Measurements from ENCODE around the gene HBG2.

The HBG2 gene

DNA sequence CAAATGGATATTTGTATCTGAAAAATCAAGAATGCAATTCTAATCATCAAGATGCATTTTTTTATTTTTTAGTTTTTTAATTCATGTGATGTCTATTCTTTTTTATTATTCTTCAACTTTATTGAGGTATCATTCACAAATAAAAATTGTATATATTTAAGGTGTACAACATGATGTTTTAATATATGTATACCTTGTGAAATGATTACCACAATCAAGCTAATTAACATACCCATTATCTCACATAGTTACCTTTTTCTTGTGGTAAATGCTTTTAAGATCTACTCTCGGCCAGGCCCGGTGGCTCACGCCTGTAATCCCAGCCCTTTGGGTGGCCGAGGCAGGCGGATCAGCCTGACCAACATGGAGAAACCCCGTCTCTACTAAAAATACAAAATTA lies 31.4 kb downstream of the HBG2 start:
- DNase-seq (ENCODE audit: low spot score) = no peak
- H3K27ac ChIP-seq (ENCODE audit: poor library complexity, severe bottlenecking) = no peak overlapping the region
- no peak for ATAC-seq (ENCODE audit: low read depth)

DNA sequence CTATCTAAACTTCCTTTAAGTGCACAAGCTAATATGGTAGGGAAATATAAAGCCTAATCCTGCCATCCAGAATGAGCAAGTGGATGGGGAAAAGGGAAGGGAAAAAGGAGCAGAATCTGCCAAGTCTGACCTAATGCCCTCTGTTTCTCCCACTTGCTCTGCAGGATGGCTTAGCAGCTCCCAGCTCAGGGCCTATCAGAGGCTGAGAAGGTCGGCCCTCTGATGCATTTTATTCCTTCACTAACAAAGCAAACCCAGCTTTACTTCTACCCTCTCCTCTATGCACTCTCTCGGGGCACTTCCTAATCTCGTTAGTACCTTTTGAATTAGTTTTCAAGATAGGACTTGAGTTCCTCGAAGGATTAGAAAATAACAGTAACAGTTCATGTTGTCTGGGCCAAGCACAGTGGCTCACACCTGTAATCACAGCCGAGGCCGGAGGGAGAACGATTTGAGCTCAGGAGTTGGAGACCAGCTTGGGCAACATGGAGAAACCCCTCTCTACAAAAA lies 44.1 kb downstream of the HBG2 start:
- DNase-seq (ENCODE audit: low spot score) = no peak
- no peaks in the 10 kb centered on the region for H3K9me3 ChIP-seq (ENCODE audit: severe bottlenecking)
- no peak for ATAC-seq (ENCODE audit: low read depth)
- TF ChIP-seq, protein P1, sequence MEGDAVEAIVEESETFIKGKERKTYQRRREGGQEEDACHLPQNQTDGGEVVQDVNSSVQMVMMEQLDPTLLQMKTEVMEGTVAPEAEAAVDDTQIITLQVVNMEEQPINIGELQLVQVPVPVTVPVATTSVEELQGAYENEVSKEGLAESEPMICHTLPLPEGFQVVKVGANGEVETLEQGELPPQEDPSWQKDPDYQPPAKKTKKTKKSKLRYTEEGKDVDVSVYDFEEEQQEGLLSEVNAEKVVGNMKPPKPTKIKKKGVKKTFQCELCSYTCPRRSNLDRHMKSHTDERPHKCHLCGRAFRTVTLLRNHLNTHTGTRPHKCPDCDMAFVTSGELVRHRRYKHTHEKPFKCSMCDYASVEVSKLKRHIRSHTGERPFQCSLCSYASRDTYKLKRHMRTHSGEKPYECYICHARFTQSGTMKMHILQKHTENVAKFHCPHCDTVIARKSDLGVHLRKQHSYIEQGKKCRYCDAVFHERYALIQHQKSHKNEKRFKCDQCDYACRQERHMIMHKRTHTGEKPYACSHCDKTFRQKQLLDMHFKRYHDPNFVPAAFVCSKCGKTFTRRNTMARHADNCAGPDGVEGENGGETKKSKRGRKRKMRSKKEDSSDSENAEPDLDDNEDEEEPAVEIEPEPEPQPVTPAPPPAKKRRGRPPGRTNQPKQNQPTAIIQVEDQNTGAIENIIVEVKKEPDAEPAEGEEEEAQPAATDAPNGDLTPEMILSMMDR (IDR thresholded peaks at IDR 0.05; ENCODE audit: poor library complexity, severe bottlenecking) = no peak
- H3K36me3 ChIP-seq (ENCODE audit: low read depth) = no peaks in the 10 kb centered on the region
- no peaks in the 10 kb centered on the region for H3K27me3 ChIP-seq (ENCODE audit: insufficient read depth, poor library complexity, severe bottlenecking)
- H3K27ac ChIP-seq (ENCODE audit: poor library complexity, severe bottlenecking) = no peak overlapping the region
- no peak overlapping the region for H3K4me3 ChIP-seq (ENCODE audit: severe bottlenecking)
- no peaks in the 10 kb centered on the region for H3K4me1 ChIP-seq (ENCODE audit: insufficient read depth, poor library complexity, severe bottlenecking)

More for the DNA sequence above, 31.4 kb downstream of the HBG2 start:
- no peaks in the 10 kb centered on the region for H3K4me1 ChIP-seq (ENCODE audit: insufficient read depth, poor library complexity, severe bottlenecking)
- no peaks in the 10 kb centered on the region for H3K9me3 ChIP-seq (ENCODE audit: severe bottlenecking)
- H3K4me3 ChIP-seq (ENCODE audit: severe bottlenecking) = no peak overlapping the region
- TF ChIP-seq, protein P1 (IDR thresholded peaks at IDR 0.05; ENCODE audit: poor library complexity, severe bottlenecking) = no peak
- no peaks in the 10 kb centered on the region for H3K36me3 ChIP-seq (ENCODE audit: low read depth)
- H3K27me3 ChIP-seq (ENCODE audit: insufficient read depth, poor library complexity, severe bottlenecking) = no peaks in the 10 kb centered on the region

DNA sequence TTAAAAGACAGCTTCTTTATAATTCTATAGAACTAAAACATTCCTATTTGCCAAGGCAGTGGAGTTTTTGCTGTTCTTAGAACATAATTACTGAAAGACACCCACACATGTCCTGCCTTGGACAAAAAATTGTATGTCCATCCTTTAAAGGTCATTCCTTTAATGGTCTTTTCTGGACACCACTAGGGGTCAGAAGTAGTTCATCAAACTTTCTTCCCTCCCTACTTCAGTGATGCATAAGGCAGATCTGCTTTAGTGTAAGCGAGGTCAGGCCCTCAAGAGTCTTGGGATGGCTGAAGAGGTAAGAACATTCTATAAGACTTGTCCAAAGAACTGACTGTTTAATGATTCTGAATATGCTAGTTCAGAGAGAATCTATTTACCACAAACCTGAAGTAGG lies 49.8 kb downstream of the HBG2 start:
- Histone ChIP-seq H3K9me3 (ENCODE audit: severe bottlenecking) (peaks cover 2% of the 10 kb centered on the region), H3K4me3 (ENCODE audit: severe bottlenecking) (no peak overlapping the region), H3K27ac (ENCODE audit: poor library complexity, severe bottlenecking) (no peak overlapping the region), H3K4me1 (ENCODE audit: insufficient read depth, poor library complexity, severe bottlenecking) (no peaks in the 10 kb centered on the region), H3K36me3 (ENCODE audit: low read depth) (no peaks in the 10 kb centered on the region), H3K27me3 (ENCODE audit: insufficient read depth, poor library complexity, severe bottlenecking) (no peaks in the 10 kb centered on the region)
- ATAC-seq (ENCODE audit: low read depth) (peak; percentile 86), DNase-seq (ENCODE audit: low spot score) (no peak)
- TF ChIP-seq, protein P1 (IDR thresholded peaks at IDR 0.05; ENCODE audit: poor library complexity, severe bottlenecking) = peak; percentile 72

DNA sequence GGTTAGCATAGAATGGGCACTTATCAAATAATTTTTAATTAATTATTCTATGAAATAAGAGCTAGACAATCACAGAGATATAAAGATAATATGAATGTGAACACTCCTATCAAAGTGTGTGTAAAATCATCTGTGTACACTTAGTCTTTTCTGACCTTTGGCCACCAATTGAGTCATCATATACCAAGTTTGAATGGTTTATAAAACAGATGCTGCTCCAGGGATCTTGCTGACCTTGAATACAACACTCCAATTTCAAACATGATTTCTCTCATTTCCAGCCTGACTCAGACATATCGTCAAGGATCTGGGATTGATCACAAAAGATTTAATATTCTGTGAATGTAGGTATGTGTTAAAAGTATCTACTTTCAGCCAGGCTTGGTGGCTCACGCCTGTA lies 51.2 kb downstream of the HBG2 start:
- no peak for ATAC-seq (ENCODE audit: low read depth)
- Histone ChIP-seq H3K27me3 (ENCODE audit: insufficient read depth, poor library complexity, severe bottlenecking) (no peaks in the 10 kb centered on the region), H3K27ac (ENCODE audit: poor library complexity, severe bottlenecking) (no peak overlapping the region), H3K36me3 (ENCODE audit: low read depth) (no peaks in the 10 kb centered on the region), H3K4me1 (ENCODE audit: insufficient read depth, poor library complexity, severe bottlenecking) (no peaks in the 10 kb centered on the region), H3K4me3 (ENCODE audit: severe bottlenecking) (no peak overlapping the region), H3K9me3 (ENCODE audit: severe bottlenecking) (peaks cover 2% of the 10 kb centered on the region)
- TF ChIP-seq, protein P1 (IDR thresholded peaks at IDR 0.05; ENCODE audit: poor library complexity, severe bottlenecking) = no peak
- no peak for DNase-seq (ENCODE audit: low spot score)
